H4 (cell line): ENCODE data around the gene ZNF831. TPM values are rescaled to one million over a fixed set of nuclear protein-coding genes. Genes with fewer than 3 reads are reported as not detected.
A peak's percentile ranks its signal among the peaks of the same experiment; 100 is the strongest.

ENCODE experiments used
- DNase-seq: peaks from one replicate; pipeline ENCODE4 v3.0.0-alpha.2; 2015; ENCODE audit warnings: low spot score
- total RNA-seq: library from RNA; depleted of rRNA; stranded (reverse); fragments of >200 nt; shearing (Covaris generic); gene quantifications from 2 replicates; pipeline ENCODE4 v1.2.3, GENCODE V29; 2014

Gene ZNF831
- total RNA-seq, 1 experiment from 2014 or later, result not detected

DNA sequence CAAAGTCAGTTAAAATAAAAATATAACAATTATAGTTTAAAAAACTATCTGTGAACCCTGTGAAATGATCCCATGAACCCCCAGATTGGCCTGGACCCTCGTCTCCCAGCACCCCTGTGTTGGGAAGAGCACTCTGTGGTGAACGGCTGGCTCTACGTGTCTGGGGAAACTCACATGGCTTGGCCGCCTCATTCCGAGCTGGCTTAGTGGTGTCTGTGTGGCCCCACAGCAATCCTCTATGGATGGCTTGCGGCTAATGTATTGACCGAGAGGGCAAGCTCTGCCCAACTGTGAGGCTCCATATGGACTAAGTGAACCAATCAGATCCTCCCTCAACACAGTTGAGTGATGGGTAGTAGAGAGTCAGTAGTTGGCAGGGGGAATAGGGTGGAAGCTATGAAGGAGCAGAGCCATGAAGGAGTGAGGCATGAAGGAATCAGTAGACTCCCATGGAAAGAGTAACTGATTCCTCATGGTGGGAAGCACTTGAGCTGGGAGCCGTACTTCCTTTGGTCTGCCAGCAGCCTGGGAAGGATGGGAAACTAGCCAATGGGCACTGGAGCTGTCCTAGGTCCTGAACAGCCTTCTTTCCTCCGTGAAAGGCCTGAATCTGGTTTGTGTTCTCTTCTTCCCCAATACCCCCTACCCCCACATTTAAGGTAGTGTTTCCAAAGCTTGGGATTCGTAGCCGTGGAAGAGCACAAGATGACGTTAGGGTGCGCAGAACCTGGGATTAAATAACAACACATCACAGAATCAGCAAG, 21.6 kb upstream of the ZNF831 start:
- DNase-seq, result peak; percentile 12

DNA sequence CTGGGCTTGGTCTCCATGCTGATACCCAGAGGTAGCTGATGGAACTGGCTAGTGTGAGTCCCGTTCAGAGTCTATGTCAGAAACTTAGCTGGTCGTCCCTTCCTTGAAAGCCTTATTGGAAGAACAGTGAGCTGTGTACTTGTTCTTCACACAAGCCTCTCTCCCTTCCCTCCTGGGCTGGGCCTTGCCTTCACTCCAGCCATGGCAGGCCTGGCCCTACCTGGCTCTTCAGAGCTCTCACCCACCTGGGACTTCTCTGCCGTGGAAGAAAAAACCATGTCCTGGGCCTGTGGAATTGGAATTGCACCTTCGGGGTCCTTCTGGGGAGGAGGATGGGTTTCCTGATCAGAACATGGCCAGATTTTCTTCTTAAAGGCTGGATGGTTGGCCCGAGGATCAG, 20.3 kb upstream of the ZNF831 start:
- no peak for DNase-seq

DNA sequence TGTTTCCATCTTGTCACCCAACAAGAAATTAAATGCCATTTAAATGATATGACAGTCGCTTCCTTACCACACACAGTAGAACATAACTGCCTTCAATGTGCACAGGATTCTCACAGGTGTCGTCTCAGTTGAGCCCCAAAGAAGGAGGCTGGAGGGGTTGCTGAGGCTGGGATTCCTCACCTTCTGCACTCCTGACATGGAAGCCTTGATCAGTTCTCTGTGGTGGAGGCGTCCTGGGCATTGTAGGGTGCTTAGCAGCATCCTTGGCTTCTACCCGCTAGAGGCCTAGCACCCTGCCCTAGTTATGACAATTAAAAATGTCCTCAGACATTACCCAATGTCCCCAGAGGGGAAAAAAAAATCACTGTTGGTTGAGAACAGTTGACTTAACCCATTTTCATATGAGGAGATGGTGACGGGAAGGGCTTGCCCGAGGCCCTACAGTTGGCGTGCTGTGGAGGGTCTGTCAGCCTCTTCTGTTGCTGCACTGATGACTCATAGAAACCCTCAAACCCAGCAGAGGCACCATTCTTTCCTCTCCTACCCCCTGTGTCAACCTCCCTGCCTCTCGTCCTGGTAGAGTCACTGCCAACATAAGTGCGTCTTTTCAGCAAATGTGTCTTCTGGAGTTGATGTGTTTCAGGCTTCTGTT, 19.3 kb upstream of the ZNF831 start:
- DNase-seq, result no peak

DNA sequence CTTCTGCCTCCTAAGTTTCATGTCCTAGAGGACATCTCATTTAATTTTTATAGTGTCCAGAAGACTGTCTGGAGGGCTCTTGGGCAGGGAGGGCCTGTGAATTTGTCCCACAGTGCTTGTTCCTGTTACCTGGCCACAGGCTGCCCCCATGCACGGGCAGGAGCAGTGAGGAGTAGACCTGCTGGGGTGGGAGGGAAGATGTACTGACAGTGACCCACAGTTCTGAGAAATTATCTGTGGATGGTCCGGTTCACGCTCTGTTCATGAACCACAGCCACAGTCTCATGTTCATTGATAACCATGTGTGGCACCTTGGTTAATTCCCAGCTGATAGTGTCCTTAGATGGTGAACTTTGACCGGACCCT, 18.8 kb upstream of the ZNF831 start:
- no peak for DNase-seq

DNA sequence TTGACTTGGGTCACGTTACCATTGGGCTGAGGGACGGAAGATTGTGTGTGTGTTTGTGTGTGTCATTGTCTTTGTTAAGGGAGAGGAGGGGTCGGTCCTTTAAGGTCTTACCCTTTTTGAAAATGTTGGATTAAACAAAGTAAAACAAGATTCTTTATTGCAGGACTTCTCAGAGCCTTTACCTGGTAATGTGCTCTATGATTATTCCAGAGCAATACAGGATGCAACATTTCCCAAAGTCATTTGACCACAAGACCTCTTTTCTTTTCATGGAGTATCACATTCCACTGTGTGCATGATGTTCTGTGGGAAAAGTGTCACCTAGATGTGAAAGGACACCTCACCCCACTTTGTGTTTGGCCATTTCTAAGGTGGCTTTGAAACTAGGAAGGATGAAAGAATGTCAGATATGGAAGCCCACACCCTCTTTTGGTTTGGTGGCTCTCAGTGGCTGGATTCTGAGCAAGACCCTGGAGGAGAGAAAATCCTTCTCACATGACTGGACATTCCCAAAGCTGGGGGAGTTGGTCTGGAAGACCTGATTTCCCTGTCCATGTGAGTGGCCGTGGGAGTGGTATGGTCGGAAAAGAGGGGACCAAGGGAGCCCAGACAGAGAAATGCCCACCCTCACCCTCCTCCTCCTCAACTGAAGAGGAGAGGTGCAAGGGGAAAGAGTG, 18.2 kb upstream of the ZNF831 start:
- no peak for DNase-seq

DNA sequence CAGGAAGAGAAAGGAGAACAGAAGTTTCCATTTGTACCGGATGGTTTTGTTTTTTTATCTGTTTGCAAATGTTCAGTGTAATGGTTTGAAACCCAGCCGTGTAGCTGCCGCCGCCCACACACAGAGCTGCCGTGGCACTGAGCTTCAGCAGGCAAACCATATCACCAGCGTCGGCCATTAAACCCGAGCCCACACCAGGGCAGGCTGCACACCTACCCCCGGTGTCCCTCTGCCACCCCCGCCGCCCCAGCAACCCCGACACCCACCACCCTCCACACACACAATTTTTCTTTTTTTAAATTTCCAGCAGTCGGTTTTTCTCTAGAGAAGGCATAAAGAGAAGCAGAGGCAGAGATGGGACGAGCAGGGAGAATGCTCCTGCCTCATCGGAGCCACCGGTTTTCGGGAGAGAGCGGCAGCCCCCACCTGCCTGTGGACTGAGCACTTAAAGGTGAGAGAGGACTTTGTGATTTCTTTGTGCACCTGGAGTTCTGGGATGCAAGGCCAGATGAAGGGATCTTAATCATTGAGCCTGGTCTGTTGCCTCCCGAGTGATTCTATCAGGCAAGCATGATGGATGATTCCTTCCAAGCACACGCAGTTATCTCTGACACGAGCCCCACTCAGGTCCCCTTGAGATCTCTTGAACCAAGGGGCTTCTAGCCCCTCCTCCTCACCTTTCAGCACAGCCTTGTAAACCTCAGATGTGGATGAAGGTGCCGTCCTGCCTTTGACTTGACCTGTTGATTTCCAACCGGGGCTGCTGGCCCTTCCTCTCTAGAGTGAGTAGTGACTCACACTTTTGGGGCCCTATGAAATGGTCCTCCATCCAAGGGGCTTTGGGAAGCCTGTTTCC, 17.5 kb upstream of the ZNF831 start:
- DNase-seq, result no peak

DNA sequence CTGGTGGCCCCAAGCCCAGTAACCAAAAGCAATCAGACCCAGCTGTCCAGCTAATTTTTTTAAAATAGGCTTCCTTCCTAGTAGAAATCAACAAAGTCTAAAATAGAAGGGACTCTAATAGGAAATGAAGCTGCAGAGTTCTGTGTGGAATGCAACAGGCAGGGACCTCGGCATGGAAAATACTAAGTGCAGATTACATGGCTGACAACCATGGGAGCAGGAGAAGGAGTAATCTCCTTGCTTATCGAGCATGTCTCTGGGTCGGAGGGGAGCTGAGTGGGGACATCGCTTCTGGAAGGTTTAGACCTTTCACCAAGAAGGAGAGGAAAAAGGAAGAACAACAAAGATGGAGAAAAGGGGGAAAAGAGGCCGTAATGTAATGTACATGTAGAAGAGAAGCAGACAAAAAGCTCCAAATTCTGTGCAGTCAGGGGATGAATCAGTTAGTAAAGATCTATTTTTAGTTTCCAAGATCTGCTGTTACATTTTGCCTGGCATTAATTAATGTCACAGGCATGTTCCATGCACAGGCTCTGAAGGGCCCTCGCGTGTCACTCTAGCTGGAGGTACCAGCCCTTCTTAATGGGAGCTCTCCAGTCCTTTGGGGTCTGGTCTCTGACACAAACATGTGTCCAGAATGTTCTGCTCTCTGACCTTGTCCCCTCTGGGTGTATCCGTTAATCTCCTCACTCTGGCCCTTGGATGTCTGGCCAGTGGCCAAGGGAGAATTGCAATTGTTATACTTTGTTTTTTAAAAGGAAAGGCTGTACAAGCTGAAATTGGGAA, 16.6 kb upstream of the ZNF831 start:
- no peak for DNase-seq

DNA sequence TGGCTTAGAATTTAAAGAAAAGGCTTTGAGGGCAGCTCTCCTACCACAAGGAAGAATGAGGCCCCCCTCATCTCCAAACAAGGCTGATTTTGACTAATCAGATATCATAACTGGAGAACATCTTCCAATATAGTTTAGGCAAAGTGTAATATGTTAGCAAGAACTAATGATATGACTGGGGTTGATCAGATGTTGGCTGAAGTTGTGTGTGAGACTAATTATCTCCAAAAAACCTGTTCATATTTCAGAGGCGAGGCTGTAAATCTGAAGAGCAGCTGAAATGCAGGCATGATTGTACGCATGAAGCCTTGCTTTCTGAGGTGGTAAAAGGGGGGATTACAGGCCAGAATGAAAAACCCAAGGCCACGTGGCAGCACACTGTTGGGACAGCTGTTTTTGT, 16.0 kb upstream of the ZNF831 start:
- DNase-seq, result no peak

DNA sequence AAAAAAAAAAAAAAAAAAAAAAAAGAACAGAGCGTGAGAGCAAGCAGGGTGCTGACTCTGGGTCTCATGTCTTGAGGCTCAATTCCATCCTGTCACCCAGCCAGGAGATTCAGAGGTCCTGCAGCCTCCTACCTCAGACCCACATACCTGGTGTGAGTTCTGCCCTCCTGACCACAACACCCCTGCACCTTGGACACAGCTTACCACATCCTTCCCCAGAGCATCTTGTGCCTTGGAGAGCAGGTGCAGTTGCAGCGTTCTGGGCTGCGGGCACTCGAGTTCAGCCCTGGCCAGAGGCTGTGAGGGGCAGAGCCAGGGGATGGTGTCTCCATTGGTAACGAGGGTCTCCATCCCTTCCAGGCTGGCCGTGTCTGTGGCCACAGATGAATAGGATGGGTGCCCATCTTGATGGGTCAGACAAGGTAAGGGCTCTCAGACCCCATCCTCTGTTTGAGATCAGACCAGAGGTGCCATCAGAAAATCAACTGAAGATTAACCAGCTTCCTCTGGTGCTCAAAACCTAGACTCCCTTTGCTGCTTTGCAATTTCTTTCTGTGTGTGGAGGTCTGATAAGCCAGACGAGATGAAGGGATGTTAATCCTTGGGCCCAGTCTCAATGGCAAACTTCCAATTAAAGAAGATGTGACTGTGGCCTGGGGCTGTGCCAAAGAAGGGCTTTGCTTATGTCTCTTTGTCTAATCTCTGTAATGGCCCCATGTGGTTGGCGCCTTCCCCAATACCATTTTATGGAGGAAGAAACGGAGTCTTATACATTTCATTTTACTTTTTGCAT, 14.7 kb upstream of the ZNF831 start:
- DNase-seq, result no peak

DNA sequence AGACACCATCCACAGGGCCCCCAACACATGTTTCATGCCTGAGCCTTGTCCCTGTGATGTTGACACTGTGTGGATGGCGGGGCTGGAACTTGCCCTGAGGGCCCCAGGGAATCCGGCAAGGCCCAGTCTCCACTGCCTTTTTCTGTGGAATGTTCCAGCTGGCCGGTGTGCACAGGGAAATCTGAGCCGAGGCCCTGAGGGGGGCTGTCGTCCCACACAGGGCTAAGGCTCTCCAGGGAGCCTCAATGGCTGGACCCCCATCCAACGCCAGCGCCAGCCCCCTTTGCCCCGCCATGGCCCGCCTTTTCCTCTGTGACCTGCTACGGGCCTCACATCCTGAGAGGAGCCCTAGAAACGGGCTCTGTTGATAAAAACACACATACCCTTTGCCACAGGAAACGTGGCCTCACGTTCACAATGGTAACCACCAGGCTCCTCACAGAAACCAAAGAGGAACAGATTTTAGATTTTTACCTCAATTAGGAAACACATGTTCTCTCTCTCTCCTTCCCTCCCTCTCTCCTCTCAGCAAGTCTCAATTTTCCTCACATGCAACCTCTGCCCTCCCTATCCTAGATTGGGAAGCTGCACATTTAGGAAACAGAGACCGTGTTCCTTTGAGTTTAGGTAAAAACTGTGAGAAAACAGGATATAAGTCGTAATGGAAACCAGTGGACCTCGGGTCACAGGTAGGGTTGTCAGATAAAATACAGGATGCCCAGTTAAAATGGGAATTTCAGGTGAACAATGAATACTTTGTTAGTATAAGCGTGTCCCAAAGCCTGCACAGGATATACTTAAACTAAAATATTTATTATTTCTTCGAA, 13.7 kb upstream of the ZNF831 start:
- no peak for DNase-seq

DNA sequence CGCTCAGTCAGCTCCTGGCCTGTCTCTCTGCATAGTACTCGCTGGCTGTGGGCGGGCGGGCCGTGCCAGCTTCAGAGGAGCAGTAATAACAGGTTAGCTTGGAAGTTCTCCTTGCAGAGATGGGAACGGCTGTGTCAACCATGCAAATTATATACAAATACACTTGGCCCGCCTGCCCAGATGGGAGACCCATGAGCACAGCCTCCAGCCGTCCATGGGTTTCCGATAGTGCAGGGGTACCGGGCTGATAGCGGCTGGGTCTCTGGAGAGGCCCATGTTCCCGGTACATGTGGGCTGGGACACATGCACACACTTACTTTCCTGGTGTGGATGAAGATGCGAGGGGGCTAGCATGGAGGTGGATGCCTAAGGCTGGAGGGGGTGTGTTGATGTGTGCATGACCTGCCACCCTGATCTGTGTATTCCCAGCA, 12.8 kb upstream of the ZNF831 start:
- DNase-seq, result no peak

DNA sequence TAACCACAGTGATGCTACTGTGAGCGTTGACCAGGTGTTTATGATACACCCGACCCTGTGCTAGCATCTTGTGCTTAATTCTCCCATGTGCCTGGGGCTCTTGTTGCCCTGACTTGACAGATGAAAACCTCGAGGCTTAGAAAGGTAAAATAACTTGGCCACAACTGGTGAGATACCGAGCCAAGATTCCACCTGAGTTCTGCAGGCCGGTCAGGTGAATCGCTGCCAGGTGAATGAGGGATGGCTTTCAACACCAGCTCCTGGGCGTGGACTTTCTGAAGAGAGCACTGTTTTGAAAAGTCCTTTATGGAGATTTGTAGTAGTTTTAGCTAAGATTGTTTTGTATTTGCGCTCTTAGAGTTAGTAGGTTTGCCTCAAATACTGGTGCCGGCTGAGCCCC, 12.2 kb upstream of the ZNF831 start:
- DNase-seq, result no peak

DNA sequence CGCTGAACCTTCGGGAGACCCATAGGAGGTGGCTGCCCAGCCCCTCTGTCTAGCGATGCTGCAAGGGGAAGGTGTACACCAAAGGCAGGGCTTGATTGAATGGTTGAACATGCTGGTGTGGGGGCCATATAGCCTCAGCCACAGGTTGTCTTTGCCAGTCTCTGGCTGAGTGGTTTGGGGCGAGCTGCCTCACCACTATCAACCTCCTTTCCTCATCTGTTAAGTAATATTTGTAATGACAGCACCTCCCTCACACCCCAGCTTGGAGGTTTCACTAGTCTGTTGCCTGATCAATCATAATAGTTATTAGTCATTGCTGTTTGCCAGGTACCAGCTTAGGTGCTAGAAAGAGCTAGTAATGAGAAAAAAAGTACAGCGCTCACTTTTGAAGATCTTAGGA, 11.8 kb upstream of the ZNF831 start:
- no peak for DNase-seq

DNA sequence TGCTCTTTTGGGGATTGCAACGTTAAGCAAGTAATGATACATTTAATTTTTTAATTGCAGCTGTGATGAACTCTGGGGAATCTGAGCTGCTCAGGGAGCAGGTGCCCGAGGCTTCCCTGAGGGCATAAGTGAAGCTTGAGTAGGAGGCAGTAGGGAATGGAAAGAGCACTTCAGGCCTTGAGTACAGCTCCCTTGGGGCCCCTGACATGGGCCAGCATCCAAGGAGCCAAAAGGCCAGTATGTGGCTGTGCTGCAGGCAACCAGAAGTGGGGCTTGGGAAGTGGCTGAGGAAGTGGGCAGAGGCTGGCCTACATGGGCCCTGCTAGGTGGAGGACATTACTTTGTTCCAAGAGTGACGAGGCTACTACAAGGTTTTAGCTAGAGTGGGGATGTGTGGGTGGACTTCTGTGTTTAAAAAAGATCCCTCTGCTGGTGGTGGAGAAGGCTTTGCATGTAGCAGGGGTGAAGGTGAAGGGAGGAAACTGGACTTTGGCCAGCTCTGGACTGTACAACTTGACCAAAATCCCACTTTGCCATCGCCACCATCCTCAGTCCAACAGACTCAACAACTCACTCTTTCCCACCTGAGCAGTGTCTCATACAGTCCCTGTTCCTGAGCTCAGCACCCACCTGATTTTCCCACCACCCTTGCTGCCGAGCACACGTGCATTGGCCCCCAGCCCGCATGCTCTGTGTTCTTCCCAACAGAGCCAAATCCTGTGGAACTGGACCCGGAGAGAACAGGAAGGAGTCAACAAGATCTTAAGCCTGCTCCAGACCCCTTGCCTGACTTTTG, 10.9 kb upstream of the ZNF831 start:
- no peak for DNase-seq

DNA sequence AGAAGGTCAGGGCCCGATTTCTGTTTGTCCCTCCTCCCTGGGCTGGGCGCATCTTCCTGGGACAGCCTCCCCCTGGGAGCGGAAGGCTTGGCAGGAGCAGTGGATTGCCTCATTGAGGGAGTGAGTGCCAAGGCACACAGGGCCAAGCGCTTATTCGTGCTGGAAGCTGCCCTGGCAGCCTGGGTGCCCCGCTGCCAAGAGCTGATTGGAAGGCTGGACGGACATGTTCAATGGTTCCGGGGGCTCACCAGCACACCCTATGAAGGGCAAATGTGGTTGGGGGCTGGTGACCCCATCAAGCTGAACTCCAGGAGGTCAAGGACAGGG, 10.3 kb upstream of the ZNF831 start:
- no peak for DNase-seq

DNA sequence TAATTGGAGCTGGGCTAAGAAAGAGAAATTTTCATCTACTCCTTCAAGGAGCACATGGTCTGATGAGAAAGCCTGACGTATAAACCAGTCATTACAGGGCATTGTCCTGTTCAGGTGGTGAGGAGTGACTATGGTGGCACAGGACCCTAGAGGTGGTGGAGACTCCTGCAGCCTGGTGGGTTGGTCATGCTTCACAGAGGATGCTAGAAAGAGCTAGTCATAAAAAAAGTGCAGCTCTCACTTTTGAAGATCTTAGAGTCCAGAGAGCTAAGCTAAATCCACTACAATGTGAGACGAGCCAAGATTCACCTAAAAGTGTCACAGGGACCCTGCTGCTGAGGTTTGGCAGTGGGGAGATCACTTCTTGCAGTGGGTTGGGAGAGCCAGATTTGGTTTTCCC, 9.8 kb upstream of the ZNF831 start:
- DNase-seq, result no peak

DNA sequence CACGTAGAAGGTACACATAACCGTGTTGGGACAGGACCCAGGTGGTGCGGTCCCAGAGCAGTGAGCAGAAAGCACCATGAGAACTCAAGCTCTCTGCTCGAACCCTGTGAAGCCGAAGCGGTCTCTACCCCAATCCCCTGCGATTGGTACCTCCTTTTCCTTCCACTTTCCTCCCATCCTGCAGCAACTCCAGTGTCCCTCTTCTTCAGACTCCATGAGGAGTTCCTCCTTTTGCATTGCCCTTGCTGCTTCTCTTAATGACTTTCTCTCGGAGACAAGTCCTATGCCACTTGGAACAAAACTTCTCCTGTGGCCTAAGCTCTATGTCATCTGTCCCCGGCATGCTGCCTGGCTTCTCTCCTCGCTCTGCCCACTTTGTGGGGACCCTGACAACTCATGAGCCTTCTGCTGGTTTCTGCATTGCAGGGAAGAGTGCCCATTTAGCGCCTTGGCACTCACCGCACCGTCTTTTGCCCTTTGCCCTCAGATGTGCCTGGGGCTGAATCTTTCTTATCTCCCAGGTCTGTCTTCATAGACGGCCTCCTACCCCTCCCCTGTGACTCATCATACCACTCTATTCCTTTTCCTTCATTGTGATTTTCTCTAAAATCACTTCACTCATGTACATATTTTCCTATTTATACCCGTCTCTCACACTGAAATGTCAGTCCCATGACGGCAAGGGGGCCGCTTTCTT, 9.2 kb upstream of the ZNF831 start:
- DNase-seq, result no peak

DNA sequence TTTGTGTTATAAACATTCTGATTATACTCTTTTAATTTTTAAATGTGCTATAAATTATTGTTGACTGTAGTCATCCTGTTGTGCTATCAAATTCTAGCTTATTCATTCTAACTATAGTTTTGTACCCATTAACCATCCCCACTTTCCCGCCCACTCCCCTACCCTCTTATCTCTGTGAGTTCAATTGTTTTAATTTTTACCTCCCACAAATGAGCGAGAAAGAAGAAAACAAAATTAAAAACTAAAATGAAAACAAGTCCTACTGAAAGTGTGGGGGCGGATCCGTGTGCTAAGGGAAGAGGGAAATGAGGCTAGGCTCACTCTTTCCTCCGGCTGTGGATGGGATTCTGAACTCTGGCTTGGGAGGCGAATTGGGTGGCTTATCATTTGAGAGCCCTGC, 6.6 kb upstream of the ZNF831 start:
- no peak for DNase-seq
